ENCODE measurements around the gene AKR1C4.
"Not testable (repeated sequence)": the region's sequence is repeated elsewhere in the genome, so short reads cannot be mapped to it uniquely, and the experiment has no call there.

AKR1C4 gene

GRCh38 chr10:5195727-5196374 is 786 bp upstream of the AKR1C4 start:
- no peak for DNase-seq
- intact Hi-C loops (cut with DNase I), result no loop called here

- intact Hi-C loops (cut with DNase I), result no loop called here
- no peak for DNase-seq
Measured at GRCh38 chr10:5198386-5198785, 1.7 kb downstream of the AKR1C4 start.

GRCh38 chr10:5199398-5199797 is 2.8 kb downstream of the AKR1C4 start:
- intact Hi-C loops (cut with DNase I), result no loop called here
- no peak for DNase-seq

- intact Hi-C loops (cut with DNase I), result no loop called here
- DNase-seq, result no peak
Measured at GRCh38 chr10:5206799-5207198, 10.2 kb downstream of the AKR1C4 start.

- DNase-seq; intact Hi-C loops (cut with DNase I): not testable (repeated sequence)
Measured at GRCh38 chr10:5209776-5210175, 13.1 kb downstream of the AKR1C4 start.

- intact Hi-C loops (cut with DNase I), result not testable (repeated sequence)
Measured at GRCh38 chr10:5210261-5210660, 13.6 kb downstream of the AKR1C4 start.

GRCh38 chr10:5211696-5212536 is 15.3 kb downstream of the AKR1C4 start:
- intact Hi-C loops (cut with DNase I), result no loop called here
- no peak for DNase-seq

More at GRCh38 chr10:5210261-5210660, 13.6 kb downstream of the AKR1C4 start:
- DNase-seq, result not testable (repeated sequence)

- DNase-seq, result no peak
- intact Hi-C loops (cut with DNase I), result no loop called here
Measured at GRCh38 chr10:5216801-5217200, 20.2 kb downstream of the AKR1C4 start.

- DNase-seq, result no peak
- intact Hi-C loops (cut with DNase I), result no loop called here
Measured at GRCh38 chr10:5219262-5219661, 22.6 kb downstream of the AKR1C4 start.

- DNase-seq; intact Hi-C loops (cut with DNase I): not testable (repeated sequence)
Measured at GRCh38 chr10:5222942-5223341, 26.3 kb downstream of the AKR1C4 start.

GRCh38 chr10:5229019-5229418 is 32.4 kb downstream of the AKR1C4 start:
- DNase-seq, result no peak

GRCh38 chr10:5233324-5233723 is 36.7 kb downstream of the AKR1C4 start:
- no peak for DNase-seq
- intact Hi-C loops (cut with DNase I), result no loop called here

More at GRCh38 chr10:5229019-5229418, 32.4 kb downstream of the AKR1C4 start:
- intact Hi-C loops (cut with DNase I), result no loop called here

- DNase-seq, result peak in 2 of 42 donors; percentile 1 to 4
- intact Hi-C loops (cut with DNase I), result no loop called here
Measured at GRCh38 chr10:5234106-5234860, 37.6 kb downstream of the AKR1C4 start.

GRCh38 chr10:5237541-5237940 is 40.9 kb downstream of the AKR1C4 start:
- intact Hi-C loops (cut with DNase I); DNase-seq: not testable (repeated sequence)

GRCh38 chr10:5242585-5242984 is 45.9 kb downstream of the AKR1C4 start:
- intact Hi-C loops (cut with DNase I), result no loop called here

GRCh38 chr10:5243521-5243987 is 46.9 kb downstream of the AKR1C4 start:
- DNase-seq, result no peak
- intact Hi-C loops (cut with DNase I), result no loop called here

More at GRCh38 chr10:5242585-5242984, 45.9 kb downstream of the AKR1C4 start:
- no peak for DNase-seq

- DNase-seq, result no peak
- intact Hi-C loops (cut with DNase I), result no loop called here
Measured at GRCh38 chr10:5252177-5253037, 55.8 kb downstream of the AKR1C4 start.

GRCh38 chr10:5254488-5254887 is 57.9 kb downstream of the AKR1C4 start:
- intact Hi-C loops (cut with DNase I), result no loop called here
- no peak for DNase-seq

- intact Hi-C loops (cut with DNase I); DNase-seq: not testable (repeated sequence)
Measured at GRCh38 chr10:5257768-5258167, 61.1 kb downstream of the AKR1C4 start.
